SU-DHL-6 (cell line): ENCODE results near the gene SLC43A2.
A peak's percentile ranks its signal among the peaks of the same experiment; 100 is the strongest.

Experiments
- H2AFZ ChIP-seq: fragments of 200-600 bp; sonication (generic); 2 replicates; pipeline ENCODE4 v1.6.1; 2014; ENCODE audit warnings: low read depth, mild to moderate bottlenecking, moderate library complexity, mixed read lengths, antibody characterized with exemption, low read length; ENCODE audit not compliant: severe bottlenecking
- H3F3A ChIP-seq: fragments of 200-600 bp; shearing (Covaris generic); 2 replicates; pipeline ENCODE4 v1.6.0; 2016; ENCODE audit warnings: antibody characterized with exemption, mild to moderate bottlenecking; ENCODE audit not compliant: insufficient read depth
- H3K27ac ChIP-seq: fragments of 200-600 bp; sonication (generic); 2 replicates; pipeline ENCODE4 v1.5.1; 2016; ENCODE audit warnings: low read depth, mild to moderate bottlenecking, low read length, moderate library complexity, mixed read lengths
- H3K27me3 ChIP-seq: fragments of 200-600 bp; sonication (generic), shearing (Covaris generic); 2 replicates; pipeline ENCODE4 v1.6.0; 2014; ENCODE audit warnings: mild to moderate bottlenecking, low read length
- H3K36me3 ChIP-seq: fragments of 200-600 bp; sonication (generic); 2 replicates; pipeline ENCODE4 v1.6.1; 2014; ENCODE audit warnings: mild to moderate bottlenecking, low read length, mixed read lengths
- H3K4me2 ChIP-seq: fragments of 300-600, 200-600 bp; shearing (Covaris generic), sonication (generic); 2 replicates; pipeline ENCODE4 v1.6.0; 2014; ENCODE audit warnings: low read length, low read depth, mild to moderate bottlenecking; ENCODE audit not compliant: poor library complexity, severe bottlenecking
- H3K4me3 ChIP-seq: fragments of 200-600 bp; sonication (generic); 2 replicates; pipeline ENCODE4 v1.5.1; 2014; ENCODE audit warnings: antibody characterized with exemption, low read length, mild to moderate bottlenecking, mixed read lengths; ENCODE audit not compliant: insufficient read depth, poor library complexity, severe bottlenecking
- H3K79me2 ChIP-seq: fragments of 200-600 bp; sonication (generic); 2 replicates; pipeline ENCODE4 v1.6.1; 2014; ENCODE audit warnings: mild to moderate bottlenecking, low read length, moderate library complexity; ENCODE audit not compliant: insufficient read depth
- H3K9ac ChIP-seq: fragments of 200-600 bp; sonication (generic); 2 replicates; pipeline ENCODE4 v1.7.0; 2014; ENCODE audit warnings: mild to moderate bottlenecking, low read length
- H3K9me2 ChIP-seq: fragments of 200-600 bp; sonication (generic); replicated peaks from 2 replicates; pipeline ENCODE4 v1.6.1; 2014; ENCODE audit warnings: low read length; ENCODE audit not compliant: insufficient read depth
- H3K9me3 ChIP-seq: fragments of 200-600 bp; sonication (generic); 2 replicates; pipeline ENCODE4 v1.6.1; 2014; ENCODE audit warnings: low read length, mixed read lengths; ENCODE audit not compliant: insufficient read depth
- H4K20me1 ChIP-seq: fragments of 200-600 bp; sonication (generic); 2 replicates; pipeline ENCODE4 v1.6.1; 2014; ENCODE audit warnings: low read depth, mild to moderate bottlenecking, antibody characterized with exemption, low read length, moderate library complexity, mixed read lengths
- EZH2phosphoT487 ChIP-seq: fragments of 200-600 bp; sonication (generic), shearing (Covaris generic); conservative IDR thresholded peaks from 2 replicates; pipeline ENCODE4 v1.6.1; 2018; ENCODE audit warnings: mild to moderate bottlenecking, antibody characterized with exemption, low read length, moderate library complexity, mixed read lengths
- TF ChIP-seq, protein P1 (sequence below): fragments of 200-600 bp; sonication (generic); IDR thresholded peaks from one replicate; pipeline ENCODE4 v1.5.1; 2017; ENCODE audit warnings: antibody characterized with exemption, mild to moderate bottlenecking, low read length, moderate library complexity; ENCODE audit not compliant: insufficient read depth, poor library complexity, severe bottlenecking

Gene SLC43A2

DNA sequence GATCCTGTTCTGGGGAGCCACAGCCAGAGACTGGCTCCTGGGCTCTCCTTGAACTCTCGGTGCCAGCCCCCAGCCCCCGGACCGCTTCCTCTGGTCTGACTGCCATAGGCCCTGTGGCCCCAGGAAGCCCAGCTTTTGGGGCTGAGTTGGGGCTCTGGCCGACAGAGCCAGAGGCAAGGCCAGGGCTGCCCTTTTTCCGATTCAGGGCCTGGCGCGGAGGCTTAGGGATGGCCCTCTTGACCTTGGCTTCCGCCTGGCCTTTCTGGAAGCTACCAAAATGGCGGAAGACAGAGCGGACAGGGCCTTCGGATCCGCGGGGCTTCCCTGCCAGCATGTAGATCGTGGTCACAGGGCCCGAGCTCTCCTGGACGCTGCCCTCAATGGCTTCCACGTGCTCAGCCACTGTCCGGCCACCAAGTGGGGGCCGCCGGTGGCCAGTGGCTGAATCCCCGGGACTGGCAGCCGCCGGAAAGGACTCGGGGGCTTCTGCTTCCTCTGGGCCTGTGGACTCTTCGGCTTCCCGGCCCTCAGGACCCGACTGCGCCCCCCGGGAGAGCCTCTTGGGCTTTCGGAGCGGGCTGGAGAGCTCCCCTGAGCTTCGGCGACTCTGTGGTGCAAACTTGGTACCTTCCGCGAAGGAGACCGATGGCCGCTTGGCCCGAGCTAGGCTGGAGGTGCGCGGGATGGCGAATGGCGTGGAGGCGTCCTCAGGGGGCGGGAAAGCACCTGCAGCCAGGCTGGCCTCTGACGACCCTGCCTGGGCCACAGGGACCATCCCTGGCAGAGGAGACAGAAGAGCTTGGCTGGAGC, 6.4 kb upstream of the SLC43A2 start:
- no peaks in the 10 kb centered on the region for H3K9me3 ChIP-seq
- no peak overlapping the region for H2AFZ ChIP-seq
- no peak overlapping the region for H3K4me2 ChIP-seq
- no peaks in the 10 kb centered on the region for H4K20me1 ChIP-seq
- TF ChIP-seq, protein P1, sequence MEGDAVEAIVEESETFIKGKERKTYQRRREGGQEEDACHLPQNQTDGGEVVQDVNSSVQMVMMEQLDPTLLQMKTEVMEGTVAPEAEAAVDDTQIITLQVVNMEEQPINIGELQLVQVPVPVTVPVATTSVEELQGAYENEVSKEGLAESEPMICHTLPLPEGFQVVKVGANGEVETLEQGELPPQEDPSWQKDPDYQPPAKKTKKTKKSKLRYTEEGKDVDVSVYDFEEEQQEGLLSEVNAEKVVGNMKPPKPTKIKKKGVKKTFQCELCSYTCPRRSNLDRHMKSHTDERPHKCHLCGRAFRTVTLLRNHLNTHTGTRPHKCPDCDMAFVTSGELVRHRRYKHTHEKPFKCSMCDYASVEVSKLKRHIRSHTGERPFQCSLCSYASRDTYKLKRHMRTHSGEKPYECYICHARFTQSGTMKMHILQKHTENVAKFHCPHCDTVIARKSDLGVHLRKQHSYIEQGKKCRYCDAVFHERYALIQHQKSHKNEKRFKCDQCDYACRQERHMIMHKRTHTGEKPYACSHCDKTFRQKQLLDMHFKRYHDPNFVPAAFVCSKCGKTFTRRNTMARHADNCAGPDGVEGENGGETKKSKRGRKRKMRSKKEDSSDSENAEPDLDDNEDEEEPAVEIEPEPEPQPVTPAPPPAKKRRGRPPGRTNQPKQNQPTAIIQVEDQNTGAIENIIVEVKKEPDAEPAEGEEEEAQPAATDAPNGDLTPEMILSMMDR: no peak
- TF ChIP-seq EZH2phosphoT487: no peak
- H3K79me2 ChIP-seq: no peaks in the 10 kb centered on the region
- no peaks in the 10 kb centered on the region for H3K36me3 ChIP-seq
- H3F3A ChIP-seq: no peaks in the 10 kb centered on the region
- no peaks in the 10 kb centered on the region for H3K27me3 ChIP-seq
- H3K9me2 ChIP-seq: no peaks in the 10 kb centered on the region
- H3K27ac ChIP-seq: no peak overlapping the region
- H3K9ac ChIP-seq: no peak overlapping the region
- no peak overlapping the region for H3K4me3 ChIP-seq

DNA sequence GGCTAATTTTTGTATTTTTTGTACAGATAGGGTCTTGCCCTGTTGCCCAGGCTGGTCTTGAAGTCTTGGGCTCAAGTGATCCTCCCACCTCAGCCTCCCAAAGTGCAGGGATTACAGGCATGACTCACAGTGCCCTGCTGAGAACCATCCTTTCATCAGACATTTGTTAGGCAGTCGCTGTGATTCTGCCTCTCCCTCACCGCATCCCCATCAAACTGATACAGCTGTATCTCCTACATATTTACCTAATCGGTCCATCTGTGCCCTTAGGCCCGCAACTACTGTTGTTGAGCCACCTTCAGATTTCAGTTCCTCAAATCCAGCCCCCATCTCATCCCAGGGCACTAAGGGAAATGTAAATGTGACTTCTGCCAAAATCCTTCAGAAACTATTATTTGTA, 2.0 kb upstream of the SLC43A2 start:
- TF ChIP-seq, protein P1: no peak
- no peak for TF ChIP-seq EZH2phosphoT487
- Histone ChIP-seq H3K4me2 (no peak overlapping the region), H3K4me3 (no peak overlapping the region)

DNA sequence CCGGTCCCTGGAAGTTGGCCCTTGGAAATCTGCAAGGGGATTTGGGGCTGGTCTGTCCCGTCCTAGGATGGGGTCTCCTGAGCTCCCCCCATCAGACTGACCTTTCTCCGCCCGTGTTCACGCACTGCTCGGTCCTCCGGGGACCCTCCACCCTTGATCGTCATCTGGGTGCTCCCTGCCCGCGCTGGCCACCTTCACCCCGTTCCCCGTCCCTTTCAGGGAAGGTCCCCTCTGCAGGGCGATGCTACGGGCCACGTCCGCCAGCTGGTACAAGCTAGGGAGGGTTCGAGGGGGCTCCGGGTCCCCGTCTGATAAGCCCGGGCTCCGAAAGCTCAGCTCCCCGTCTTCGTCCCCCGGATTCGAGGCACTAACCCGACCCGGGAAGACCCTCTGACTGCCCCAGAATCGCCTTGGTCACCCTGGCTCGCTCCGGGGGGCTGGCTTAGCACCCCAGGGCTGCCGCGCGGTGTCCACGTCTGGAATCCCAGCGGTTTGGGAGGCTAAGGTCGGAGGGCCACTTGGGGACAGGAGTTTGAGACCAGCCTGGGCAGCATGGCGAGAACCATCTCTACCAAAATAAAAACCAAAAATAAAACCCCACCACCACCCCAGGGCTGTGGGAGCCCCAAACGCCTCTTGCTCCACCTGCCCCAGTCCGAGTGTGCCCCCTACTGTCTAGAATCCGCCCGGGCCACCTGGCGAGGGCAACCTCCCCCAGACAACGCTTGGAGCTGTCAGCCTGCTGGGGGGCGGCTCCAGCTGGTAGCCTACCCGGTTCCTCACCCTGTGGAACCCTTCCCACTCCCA, 1.1 kb upstream of the SLC43A2 start:
- peak overlapping the region; percentile 79 for H3K4me3 ChIP-seq
- peak overlapping the region; percentile 81 for H3K9ac ChIP-seq

More for the DNA sequence above, 2.0 kb upstream of the SLC43A2 start:
- Histone ChIP-seq H3F3A (peaks cover 15% of the 10 kb centered on the region), H3K27ac (no peak overlapping the region), H4K20me1 (no peaks in the 10 kb centered on the region), H3K9me3 (no peaks in the 10 kb centered on the region), H3K9ac (no peak overlapping the region), H3K9me2 (no peaks in the 10 kb centered on the region), H3K36me3 (no peaks in the 10 kb centered on the region), H2AFZ (no peak overlapping the region), H3K79me2 (peaks cover 20% of the 10 kb centered on the region), H3K27me3 (no peaks in the 10 kb centered on the region)

More for the DNA sequence above, 1.1 kb upstream of the SLC43A2 start:
- Histone ChIP-seq H4K20me1 (no peaks in the 10 kb centered on the region), H3K36me3 (no peaks in the 10 kb centered on the region), H3K27ac (peak overlapping the region; percentile 86), H2AFZ (peak overlapping the region; percentile 20), H3K4me2 (peak overlapping the region; percentile 85), H3K9me2 (no peaks in the 10 kb centered on the region), H3K9me3 (no peaks in the 10 kb centered on the region), H3K27me3 (no peaks in the 10 kb centered on the region), H3F3A (peaks cover 18% of the 10 kb centered on the region), H3K79me2 (peaks cover 29% of the 10 kb centered on the region)
- TF ChIP-seq, protein P1: peak; percentile 90
- no peak for TF ChIP-seq EZH2phosphoT487
